Frontal cortex (tissue), 4 donors: ENCODE results near the gene COG3. TPM values are rescaled to one million over a fixed set of nuclear protein-coding genes. Genes with fewer than 3 reads are reported as not detected.
"Not testable (repeated sequence)": the region's sequence is repeated elsewhere in the genome, so short reads cannot be mapped to it uniquely, and the experiment has no call there.

Source experiments
- DNase-seq, 2 donors: peaks; one replicate each; pipeline ENCODE4 v3.0.0; 2012; ENCODE audit warnings: low spot score in 2 of 2
- FAIRE-seq: peaks from 2 replicates; lab custom pipeline; 2012; peaks lifted over from hg19 to GRCh38; lab: Jason Lieb, UNC
- total RNA-seq: library from RNA; depleted of rRNA; stranded (reverse); fragments of >200 nt; gene quantifications from one replicate; pipeline ENCODE4 v1.2.3, GENCODE V29; 2014
- donor health status: control.
- donor health status: control.
- donor health status: control.

The COG3 gene
- total RNA-seq, result 43.6 TPM

DNA sequence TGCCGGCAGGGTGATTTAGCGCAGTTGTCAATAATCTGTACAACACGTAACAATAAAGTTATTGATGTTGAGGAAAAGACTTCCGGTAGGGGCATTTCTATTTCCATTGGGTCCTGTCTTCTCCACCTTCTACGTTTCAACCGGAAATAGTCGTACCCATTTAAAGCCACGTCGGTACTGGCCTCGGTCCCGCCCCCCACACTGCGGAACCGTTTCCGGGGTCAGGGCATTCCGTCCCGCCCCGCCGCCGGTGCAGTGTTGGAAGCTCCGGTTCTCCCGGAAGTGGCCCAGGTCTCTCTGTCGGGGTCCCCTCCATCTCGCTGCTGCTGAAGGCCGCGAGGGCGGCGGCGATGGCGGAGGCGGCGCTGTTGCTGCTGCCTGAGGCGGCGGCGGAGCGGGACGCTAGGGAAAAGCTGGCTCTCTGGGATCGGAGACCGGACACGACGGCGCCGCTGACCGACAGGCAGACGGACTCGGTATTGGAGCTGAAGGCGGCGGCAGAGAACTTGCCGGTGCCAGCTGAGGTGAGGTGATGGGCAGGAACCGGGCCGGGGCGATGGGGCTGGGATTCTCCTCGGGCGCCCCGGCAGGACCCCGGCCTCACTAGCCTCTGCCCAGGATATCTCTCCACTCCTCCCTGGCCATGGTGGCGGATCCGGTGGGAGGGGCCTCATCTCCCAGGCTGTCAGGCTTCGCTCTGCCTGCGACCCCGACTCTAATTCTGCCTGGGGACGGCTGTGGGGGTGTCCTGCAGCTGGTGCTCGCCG lies at the start of gene COG3:
COG3 (plus strand) TSS at position 253 of the 767 bp plus-strand sequence; CDS start at position 351, 98 bp downstream.
- peak; percentile 65 for FAIRE-seq
- DNase-seq, result peak; percentile 92 to 97

DNA sequence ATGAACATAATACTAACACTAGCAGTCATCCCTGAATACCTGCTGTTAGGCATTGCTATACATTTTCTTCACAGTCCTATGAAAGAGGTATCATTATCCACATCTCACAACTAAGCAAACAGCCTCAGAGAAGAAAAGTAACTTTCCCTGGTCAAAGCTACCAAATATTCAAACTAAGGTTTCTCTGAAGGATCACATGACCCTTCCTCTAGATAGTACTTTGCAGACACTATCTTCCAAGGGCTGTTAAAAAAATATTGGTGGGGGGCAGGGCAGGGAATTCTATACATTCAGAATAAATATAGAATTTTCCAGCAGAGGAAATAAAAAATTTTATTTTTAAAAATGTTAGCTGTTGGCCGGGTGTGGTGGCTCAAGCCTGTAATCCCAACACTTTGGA lies 49.6 kb upstream of the COG3 start:
- DNase-seq (no peak), FAIRE-seq (no peak)

DNA sequence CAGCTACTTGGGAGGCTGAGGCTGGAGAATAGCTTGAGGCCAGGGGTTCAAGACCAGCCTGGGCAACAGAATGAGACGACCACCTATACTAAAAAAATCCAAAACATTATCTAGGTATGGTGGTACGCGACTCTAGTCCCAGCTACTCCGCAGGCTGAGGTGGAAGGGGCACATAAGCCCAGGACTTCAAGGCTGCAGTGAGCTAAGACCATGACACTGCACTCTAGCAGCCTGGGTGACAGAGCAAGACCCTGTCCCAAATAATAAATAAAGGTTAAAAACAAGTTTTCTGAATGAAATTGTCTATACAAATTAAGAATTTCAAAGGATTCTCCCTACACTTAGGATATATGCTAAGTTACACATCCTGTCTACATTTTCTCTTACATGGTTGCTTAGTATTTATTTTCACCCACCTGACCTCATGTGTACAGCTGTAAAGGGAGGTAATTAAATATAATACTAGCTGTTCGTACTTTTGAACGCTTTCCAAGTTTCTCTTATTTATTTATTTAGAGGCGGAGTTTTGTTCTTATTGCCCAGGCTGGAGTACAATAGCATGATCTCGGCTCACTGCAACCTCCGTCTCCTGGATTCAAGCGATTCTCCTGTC lies 48.1 kb upstream of the COG3 start:
- FAIRE-seq, result no peak
- DNase-seq, result no peak

DNA sequence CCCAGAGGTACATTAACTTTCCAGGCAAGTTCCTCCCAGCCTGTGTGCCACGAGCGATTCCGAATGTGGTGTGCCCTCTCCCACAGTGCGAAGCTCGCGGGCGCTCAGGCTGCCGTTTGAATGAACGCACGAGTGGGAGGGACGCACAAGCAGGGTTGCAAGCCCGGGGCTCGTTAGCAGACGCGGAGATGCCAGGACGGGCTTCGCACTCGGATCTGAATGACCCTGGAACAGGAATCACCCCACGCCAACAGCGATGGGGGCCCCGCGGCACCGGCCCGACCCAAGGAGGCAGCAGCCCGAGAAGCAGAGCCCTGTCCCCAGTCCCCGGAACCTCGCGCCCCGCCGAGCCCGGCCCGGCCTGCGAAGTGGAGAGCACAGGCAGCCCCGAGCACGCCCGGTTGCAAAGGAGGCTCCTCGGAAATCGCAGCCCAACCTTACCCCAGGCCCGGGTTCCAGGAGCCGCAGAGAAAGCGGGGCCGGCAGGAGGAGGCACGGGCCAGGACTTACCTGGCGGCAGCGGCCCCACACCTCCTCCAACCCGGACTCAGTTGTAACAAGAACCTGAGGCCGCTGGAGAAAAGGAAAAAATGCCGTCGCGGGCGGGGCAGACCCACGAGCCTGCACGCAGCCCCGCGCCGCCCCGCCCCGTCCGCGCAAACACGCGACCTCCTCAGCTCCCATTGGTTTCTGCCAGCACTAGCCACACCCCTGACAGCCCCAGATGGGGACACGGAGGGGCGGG lies 46.8 kb upstream of the COG3 start, which contains the start of gene SLC25A30:
SLC25A30 (minus strand) TSS at position 584 of the 745 bp plus-strand sequence. CDS start 6,948 bp downstream, outside the sequence.
- no peak for FAIRE-seq
- DNase-seq, result peak; percentile 79 to 85

DNA sequence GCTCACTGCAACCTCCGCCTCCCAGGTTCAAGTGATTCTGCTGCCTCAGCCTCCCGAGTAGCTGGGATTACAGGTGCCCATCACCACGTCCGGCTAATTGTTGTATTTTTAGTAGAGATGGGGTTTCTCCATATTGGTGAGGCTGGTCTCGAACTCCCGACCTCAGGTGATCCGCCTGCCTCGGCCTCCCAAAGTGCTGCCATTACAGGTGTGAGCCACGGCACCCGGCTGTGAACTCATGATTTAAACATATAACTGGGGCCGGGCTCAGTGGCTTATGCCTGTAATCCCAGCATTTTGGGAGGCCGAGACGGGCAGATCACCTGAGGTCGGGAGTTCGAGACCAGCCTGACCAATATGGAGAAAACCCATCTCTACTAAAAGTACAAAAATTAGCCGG lies 45.4 kb upstream of the COG3 start:
- not testable (repeated sequence) for FAIRE-seq, DNase-seq

- DNase-seq (no peak), FAIRE-seq (no peak)
Observed at GRCh38 chr13:45419945-45420344, 44.8 kb upstream of the COG3 start.

DNA sequence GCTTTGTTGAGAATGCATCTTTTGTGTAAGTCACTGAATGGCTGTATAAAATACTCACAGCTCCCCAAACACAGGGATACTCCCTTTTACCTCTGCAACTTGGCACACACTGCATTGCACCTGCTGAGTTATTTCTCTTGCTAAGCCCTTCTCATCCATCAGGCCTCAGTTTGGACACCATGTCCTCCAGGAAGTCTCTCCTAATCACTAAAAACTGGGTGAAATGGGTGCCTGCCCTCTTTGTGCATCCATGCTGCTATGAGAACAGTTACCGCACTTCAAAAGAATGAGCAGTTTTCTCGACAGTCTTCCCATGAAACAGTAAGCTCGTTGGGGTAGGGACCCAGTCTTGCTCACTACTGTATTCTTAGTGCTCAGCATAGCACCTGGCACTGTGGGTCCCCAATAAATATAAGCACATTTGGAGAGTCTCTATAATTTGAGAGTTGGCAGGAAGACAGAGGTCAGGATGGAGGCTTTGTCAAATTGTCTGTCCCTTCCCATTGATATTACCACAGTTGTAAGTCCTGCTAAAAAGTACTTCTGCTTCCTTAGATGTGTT lies 41.9 kb upstream of the COG3 start:
- FAIRE-seq, result no peak
- DNase-seq, result no peak

DNA sequence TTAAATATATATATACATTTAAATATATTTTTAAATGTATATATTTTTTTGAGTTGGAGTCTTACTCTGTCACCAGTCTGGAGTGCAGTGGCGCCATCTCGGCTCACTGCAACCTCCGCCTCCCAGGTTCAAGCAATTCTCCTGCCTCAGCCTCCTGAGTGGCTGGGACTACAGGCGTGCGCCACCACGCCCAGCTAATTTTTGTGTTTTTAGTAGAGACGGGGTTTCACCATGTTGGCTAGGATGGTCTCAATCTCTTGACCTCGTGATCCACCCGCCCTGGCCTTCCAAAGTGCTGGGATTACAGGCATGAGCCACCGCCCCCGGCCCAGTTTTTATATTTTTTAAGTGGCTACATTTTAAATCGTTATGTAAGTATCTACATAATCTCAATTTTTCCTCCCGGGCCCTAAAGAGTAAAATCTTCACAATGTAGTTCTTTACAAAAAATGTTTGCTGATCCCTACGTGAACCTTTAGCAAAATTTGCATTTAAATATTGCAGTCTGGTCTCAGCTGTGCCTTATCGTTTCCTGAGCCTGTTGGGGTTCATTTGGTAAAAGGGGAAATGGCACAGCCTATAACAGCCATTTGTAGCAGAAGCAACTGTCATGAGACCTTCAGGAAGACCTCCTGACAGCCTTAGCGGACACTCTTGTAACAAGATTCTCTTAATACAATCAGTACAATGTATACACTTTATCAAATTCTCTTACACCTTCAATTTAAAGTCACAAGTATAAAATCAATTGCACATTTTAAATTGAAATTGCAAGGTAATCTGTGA lies 38.5 kb upstream of the COG3 start:
- FAIRE-seq, DNase-seq: not testable (repeated sequence)

DNA sequence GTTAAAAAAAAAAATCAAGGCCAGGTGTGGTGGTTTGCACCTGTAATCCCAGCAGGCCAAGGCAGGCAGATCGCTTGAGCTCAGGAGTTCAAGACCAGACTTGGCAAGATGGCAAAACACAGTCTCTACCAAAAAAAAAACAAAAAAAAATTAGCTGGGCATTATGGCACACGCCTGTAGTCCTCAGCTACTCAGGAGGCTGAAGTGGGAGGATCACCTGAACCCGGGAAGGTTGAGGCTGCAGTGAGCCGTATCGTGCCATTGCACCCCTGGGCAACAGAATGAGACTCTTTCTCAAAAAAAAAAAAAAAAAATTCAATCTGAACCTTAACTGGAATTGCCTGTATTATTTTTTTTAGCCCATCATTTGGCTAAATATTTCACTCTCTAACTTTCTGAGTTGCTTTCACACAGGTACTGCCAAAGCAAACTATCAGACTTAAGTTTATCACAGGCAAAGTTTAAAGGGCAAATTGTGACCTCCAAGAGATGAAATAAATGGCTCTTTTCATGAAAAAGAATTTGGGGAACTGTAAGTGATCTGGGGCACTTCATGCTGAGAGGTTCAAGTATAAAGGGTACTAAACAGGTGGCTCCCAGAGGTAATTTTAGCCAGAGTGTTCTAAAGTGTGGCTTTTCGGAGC lies 31.9 kb upstream of the COG3 start:
- FAIRE-seq, result no peak
- DNase-seq, result no peak

GRCh38 chr13:45433381-45433790 lies 31.4 kb upstream of the COG3 start:
- FAIRE-seq (no peak), DNase-seq (no peak)

DNA sequence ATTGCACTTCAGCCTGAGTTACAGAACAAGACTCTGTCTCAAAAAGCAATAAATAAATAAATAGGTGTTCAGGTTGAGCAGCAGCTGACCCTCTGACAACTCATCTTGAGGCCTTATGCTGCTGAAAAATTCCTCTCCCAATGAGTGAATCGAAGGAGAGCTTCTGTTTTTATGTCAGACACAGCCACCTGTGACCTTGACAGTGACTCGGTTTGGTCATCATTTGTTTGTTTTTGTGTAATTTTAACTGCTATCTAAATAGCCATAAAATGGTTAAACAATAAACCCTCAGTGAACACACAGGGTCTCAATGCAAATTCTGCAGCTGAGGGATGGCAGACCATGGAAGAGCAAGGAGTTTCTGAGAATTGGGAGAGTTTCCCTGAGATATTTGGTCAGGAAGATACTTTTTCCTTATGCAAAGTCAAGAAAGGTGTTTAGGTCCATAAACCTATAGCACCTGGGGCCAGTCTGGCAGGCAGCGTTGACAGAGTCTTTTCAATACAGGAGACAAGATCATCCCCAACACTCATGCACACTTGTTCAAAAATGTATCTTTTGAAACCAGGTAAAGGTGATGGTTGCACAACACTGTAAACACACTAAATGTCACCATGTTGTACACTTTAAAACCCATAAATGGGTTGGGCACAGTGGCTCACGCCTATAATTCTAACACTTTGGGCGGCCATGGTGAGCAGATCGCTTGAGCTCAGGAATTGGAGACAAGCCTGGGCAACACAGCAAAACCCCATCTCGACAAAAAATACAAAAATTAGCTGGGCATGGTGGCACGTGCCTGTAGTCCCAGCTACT lies 30.0 kb upstream of the COG3 start:
- FAIRE-seq, result no peak

DNA sequence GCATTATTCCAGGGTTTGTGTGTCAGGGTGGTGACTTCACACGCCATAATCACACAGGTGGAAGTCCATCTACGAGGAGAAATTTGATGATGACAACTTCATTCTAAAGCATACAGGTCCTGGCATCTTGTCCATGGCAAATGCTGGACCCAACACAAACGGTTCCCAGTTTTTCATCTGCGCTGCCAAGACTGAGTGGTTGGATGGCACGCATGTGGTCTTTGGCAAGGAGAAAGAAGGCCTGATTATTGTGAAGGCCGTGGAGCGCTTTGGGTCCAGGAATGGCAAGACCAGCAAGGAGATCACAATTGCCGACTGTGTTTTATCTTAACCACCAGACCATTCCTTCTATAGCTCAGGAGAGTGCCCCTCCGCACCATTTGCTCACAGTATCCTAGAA lies 28.4 kb upstream of the COG3 start:
- FAIRE-seq (no peak), DNase-seq (no peak)

More for the DNA sequence above, 30.0 kb upstream of the COG3 start:
- no peak for DNase-seq

- DNase-seq, result no peak
- no peak for FAIRE-seq
Observed at GRCh38 chr13:45436953-45437352, 27.8 kb upstream of the COG3 start.

DNA sequence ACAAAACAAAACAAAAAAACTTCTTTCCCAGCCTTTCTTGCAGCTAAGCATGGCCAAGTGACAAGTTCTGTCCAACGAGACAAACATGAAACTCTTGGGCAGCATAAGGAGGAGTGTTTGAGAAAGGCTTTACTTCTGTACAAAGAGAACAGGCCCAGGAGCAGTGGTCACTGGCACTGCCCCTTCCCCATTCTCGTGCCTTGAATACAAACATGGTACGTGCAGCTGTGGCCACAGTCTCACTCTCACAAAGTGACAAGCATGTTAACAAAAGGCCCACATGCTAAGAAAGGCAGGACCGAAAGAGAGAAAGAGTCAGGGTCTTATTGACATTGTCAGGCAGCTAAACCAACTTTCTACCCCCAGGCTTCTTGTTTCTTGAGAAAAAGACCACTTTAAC lies 26.8 kb upstream of the COG3 start:
- DNase-seq, result no peak
- no peak for FAIRE-seq

GRCh38 chr13:45439008-45439407 lies 25.7 kb upstream of the COG3 start:
- DNase-seq (no peak), FAIRE-seq (no peak)

DNA sequence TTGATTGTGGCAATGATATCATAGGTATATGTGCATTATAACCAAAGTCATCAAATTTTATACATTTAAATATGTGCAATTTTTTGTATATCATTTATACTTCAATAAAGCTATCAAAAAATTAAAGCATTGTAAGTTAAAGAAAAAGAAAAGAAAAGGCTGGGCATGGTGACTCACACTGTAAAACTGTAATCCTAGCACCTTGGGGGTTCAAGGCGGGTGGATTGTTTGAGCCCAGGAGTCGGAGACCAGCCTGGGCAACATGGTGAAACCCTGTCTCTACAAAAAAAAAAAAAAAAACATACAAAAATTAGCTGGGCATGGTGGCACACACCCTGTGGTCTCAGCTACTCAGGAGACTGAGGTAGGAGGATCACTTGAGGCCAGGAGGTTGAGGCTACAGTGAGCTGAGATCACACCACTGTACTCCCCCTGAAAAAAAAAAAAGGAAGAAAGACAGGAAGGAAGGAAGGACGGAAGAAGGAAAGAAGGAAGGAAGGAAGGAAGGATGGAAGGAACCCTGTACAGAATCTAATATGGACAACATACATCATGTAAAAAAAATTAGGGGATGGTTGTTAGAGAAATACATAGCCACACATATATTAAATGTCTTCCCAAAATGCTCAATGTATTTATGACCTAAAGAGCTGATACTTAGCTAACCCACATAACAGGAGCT lies 24.8 kb upstream of the COG3 start:
- FAIRE-seq (no peak), DNase-seq (no peak)

- DNase-seq (no peak), FAIRE-seq (no peak)
Observed at GRCh38 chr13:45441633-45442032, 23.1 kb upstream of the COG3 start.

DNA sequence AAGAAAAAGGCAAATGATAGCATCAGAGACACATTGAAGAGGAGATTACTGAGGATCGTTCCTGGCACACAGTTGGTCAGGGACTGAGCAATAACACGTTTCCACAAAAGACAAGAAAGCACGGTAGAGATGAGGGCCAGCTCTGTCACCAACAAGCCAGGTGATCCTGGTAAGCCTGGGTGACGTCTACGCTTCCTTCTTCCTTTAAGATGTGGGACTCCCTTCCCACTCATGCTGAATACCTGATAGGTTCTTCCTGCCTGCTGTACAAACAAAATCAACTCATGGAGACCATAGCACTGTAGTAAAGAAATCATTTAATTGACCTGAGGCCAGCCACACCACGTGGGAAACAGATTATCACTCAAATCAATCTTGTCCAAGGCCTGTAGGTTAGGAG lies 19.7 kb upstream of the COG3 start:
- FAIRE-seq (no peak), DNase-seq (no peak)
